ENCODE measurements around the gene C8G.

DNA sequence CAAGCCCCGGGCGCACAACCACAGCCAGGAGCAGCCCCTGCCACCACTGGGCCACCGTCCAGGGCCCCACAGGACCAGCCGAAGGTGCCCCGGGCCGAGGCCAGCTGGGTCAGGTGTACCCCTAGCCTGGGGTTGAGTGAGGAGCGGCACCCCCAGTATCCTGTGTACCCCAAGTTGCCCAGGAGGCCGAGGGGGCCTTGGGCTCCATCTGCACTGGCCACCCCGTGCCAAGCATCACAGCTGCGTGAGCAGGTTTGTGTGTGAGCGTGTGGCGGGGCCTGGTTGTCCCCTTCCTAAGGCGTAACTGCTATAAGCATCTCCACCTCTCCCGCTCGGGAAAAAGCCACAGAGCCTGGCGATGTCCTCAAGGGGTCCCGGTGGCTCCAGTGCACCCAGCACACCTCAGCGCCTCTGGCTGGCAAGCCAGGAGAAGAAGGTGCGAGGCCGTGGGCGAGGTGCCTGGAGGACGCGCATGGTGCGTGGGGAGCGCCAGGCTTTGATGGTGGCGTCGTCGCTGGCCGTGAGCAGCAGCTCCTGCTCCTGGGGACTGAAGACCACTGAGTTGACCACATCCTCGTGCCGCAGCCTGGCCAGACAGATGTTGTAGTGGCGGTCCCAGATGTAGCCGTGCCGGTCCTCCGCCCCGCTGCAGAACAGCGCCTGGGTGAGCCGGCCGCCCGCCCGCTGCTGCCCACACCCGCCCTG is 4.4 kb upstream of the C8G start:
- TF ChIP-seq, protein P1, sequence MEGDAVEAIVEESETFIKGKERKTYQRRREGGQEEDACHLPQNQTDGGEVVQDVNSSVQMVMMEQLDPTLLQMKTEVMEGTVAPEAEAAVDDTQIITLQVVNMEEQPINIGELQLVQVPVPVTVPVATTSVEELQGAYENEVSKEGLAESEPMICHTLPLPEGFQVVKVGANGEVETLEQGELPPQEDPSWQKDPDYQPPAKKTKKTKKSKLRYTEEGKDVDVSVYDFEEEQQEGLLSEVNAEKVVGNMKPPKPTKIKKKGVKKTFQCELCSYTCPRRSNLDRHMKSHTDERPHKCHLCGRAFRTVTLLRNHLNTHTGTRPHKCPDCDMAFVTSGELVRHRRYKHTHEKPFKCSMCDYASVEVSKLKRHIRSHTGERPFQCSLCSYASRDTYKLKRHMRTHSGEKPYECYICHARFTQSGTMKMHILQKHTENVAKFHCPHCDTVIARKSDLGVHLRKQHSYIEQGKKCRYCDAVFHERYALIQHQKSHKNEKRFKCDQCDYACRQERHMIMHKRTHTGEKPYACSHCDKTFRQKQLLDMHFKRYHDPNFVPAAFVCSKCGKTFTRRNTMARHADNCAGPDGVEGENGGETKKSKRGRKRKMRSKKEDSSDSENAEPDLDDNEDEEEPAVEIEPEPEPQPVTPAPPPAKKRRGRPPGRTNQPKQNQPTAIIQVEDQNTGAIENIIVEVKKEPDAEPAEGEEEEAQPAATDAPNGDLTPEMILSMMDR (IDR thresholded peaks at IDR 0.05; ENCODE audit: control extremely low read depth in 1 of 3, insufficient read depth in 1 of 3, low read depth in 1 of 3, low read length in 3 of 3): no peak
- TF ChIP-seq POLR2AphosphoS5 (IDR thresholded peaks at IDR 0.05; ENCODE audit: low read depth, low read length) (no peak), EZH2 (IDR thresholded peaks at IDR 0.05; ENCODE audit: low read depth, low read length, severe bottlenecking) (no peak), CEBPB (IDR thresholded peaks at IDR 0.05; ENCODE audit: low read depth, low read length) (no peak), CHD2 (IDR thresholded peaks at IDR 0.05; ENCODE audit: low read length) (no peak), POU5F1 (IDR thresholded peaks at IDR 0.05; ENCODE audit: low read depth, low read length) (no peak), NRF1 (IDR thresholded peaks at IDR 0.05; ENCODE audit: low read depth, low read length) (no peak), TAF7 (optimal IDR thresholded peaks at IDR 0.05; ENCODE audit: borderline replicate concordance, low read depth, low read length) (no peak), MAFK (IDR thresholded peaks at IDR 0.05; ENCODE audit: low read depth, low read length) (no peak), TAF1 (IDR thresholded peaks at IDR 0.05; ENCODE audit: low read depth, low read length) (no peak)
